GM23338 (cell line): ENCODE data around the gene CHRD. TPM values are rescaled to one million over a fixed set of nuclear protein-coding genes. Genes with fewer than 3 reads are reported as not detected.

Experiments used
- ATAC-seq: fragments of 200-7000 bp; cut with Tn5 transposase; 3 replicates; pipeline ENCODE4 v1.9.1; 2020
- DNase-seq: peaks from one replicate; pipeline ENCODE4 v3.0.0-alpha.2; 2015; ENCODE audit warnings: low spot score
- H2AFZ ChIP-seq: fragments of 200-600 bp; sonication (generic); 2 replicates; pipeline ENCODE4 v1.8.0; 2016; ENCODE audit warnings: antibody characterized with exemption, mild to moderate bottlenecking, moderate library complexity
- H3F3A ChIP-seq: fragments of 200-600 bp; sonication (generic); replicated peaks from 2 replicates; pipeline ENCODE4 v1.8.0; 2017; ENCODE audit warnings: antibody characterized with exemption, mixed run types, low read depth
- H3K27ac ChIP-seq: fragments of 200-600 bp; sonication (generic); 2 replicates; pipeline ENCODE4 v1.6.1; 2016; ENCODE audit warnings: low read depth
- H3K27me3 ChIP-seq: fragments of 200-600 bp; sonication (generic); 2 replicates; pipeline ENCODE4 v1.8.0; 2016; ENCODE audit warnings: mild to moderate bottlenecking, mixed run types, moderate library complexity; ENCODE audit not compliant: insufficient read depth
- H3K36me3 ChIP-seq: fragments of 200-600 bp; sonication (generic); 2 replicates; pipeline ENCODE4 v1.8.0; 2016; ENCODE audit warnings: mild to moderate bottlenecking; ENCODE audit not compliant: insufficient read depth
- H3K4me1 ChIP-seq: fragments of 200-600 bp; sonication (generic); 2 replicates; pipeline ENCODE4 v1.8.0; 2016; ENCODE audit warnings: mild to moderate bottlenecking, moderate library complexity; ENCODE audit not compliant: insufficient read depth
- H3K4me2 ChIP-seq: fragments of 200-600 bp; sonication (generic); 2 replicates; pipeline ENCODE4 v1.7.1; 2017; ENCODE audit warnings: mixed run types
- H3K4me3 ChIP-seq: fragments of 200-600 bp; sonication (generic); 2 replicates; pipeline ENCODE4 v1.6.1; 2016; ENCODE audit warnings: mixed run types
- H3K79me2 ChIP-seq: fragments of 200-600 bp; sonication (generic); replicated peaks from 2 replicates; pipeline ENCODE4 v1.8.0; 2017; ENCODE audit warnings: mild to moderate bottlenecking; ENCODE audit not compliant: insufficient read depth
- H3K9me2 ChIP-seq: fragments of 200-600 bp; sonication (generic); 2 replicates; pipeline ENCODE4 v1.8.0; 2017; ENCODE audit not compliant: insufficient read depth
- H4K20me1 ChIP-seq: fragments of 200-600 bp; sonication (generic); replicated peaks from 2 replicates; pipeline ENCODE4 v1.8.0; 2017; ENCODE audit warnings: mild to moderate bottlenecking; ENCODE audit not compliant: insufficient read depth
- H3K27ac Mint-ChIP-seq: 2 replicates; pipeline ENCODE4 v1.8.0; 2020; ENCODE audit warnings: inconsistent platforms, mild to moderate bottlenecking, moderate library complexity, mixed read lengths
- H3K27me3 Mint-ChIP-seq: 3 replicates; pipeline ENCODE4 v1.8.0; 2022; ENCODE audit warnings: low read depth, mild to moderate bottlenecking, moderate library complexity, mixed read lengths, inconsistent platforms; ENCODE audit not compliant: insufficient read depth, poor library complexity
- H3K36me3 Mint-ChIP-seq: 3 replicates; pipeline ENCODE4 v1.8.0; 2021; ENCODE audit warnings: low read depth, mild to moderate bottlenecking, inconsistent platforms, moderate library complexity, mixed read lengths
- H3K4me1 Mint-ChIP-seq: 3 replicates; pipeline ENCODE4 v1.8.0; 2020; ENCODE audit warnings: mild to moderate bottlenecking, inconsistent platforms, mixed read lengths
- H3K4me3 Mint-ChIP-seq: 3 replicates; pipeline ENCODE4 v1.8.0; 2021; ENCODE audit warnings: moderate library complexity, mild to moderate bottlenecking, inconsistent platforms, mixed read lengths
- H3K9me3 Mint-ChIP-seq: 3 replicates; pipeline ENCODE4 v1.8.0; 2020; ENCODE audit warnings: moderate library complexity, mild to moderate bottlenecking, inconsistent platforms, mixed read lengths
- CREB1 ChIP-seq: fragments of 250-450 bp; sonication (Bioruptor Pico); IDR thresholded peaks from 2 replicates; pipeline ENCODE4 v1.5.0; 2020; ENCODE audit warnings: low read depth, mild to moderate bottlenecking, moderate library complexity
- CTCF ChIP-seq, 2 experiments: fragments of 200-600 bp in 1 of 2; sonication (generic) in 1 of 2; conservative IDR thresholded peaks; 2 replicates each; pipeline versions ENCODE4 v1.5.1 to v1.6.1; 2016 to 2017; ENCODE audit warnings: antibody characterized with exemption in 2 of 2, low read depth in 2 of 2, mild to moderate bottlenecking in 2 of 2, moderate library complexity in 1 of 2
- ETS1 ChIP-seq: IDR thresholded peaks from 2 replicates; pipeline ENCODE4 v1.6.1; 2016; ENCODE audit warnings: antibody characterized with exemption
- EZH2 ChIP-seq: fragments of 200-600 bp; sonication (generic); IDR thresholded peaks from one replicate; pipeline ENCODE4 v1.8.0; 2017; ENCODE audit warnings: antibody characterized with exemption, mild to moderate bottlenecking, low read depth; ENCODE audit not compliant: unreplicated experiment
- EZH2phosphoT487 ChIP-seq: fragments of 200-600 bp; sonication (generic); IDR thresholded peaks from one replicate; pipeline ENCODE4 v1.8.1; 2018; ENCODE audit warnings: antibody characterized with exemption; ENCODE audit not compliant: unreplicated experiment
- JUNB ChIP-seq: IDR thresholded peaks from one replicate; pipeline ENCODE4 v1.6.1; 2016; ENCODE audit warnings: antibody characterized with exemption; ENCODE audit not compliant: unreplicated experiment
- NANOG ChIP-seq: IDR thresholded peaks from 2 replicates; pipeline ENCODE4 v1.6.1; 2016; ENCODE audit warnings: antibody characterized with exemption, borderline replicate concordance
- POLR2AphosphoS5 ChIP-seq: IDR thresholded peaks from 2 replicates; pipeline ENCODE4 v1.6.1; 2016; ENCODE audit warnings: antibody characterized with exemption, low read depth
- REST ChIP-seq: IDR thresholded peaks from one replicate; pipeline ENCODE4 v1.6.1; 2018; ENCODE audit warnings: antibody characterized with exemption; ENCODE audit not compliant: unreplicated experiment
- STAT1 ChIP-seq: IDR thresholded peaks from one replicate; pipeline ENCODE4 v1.6.1; 2016; ENCODE audit warnings: antibody characterized with exemption; ENCODE audit not compliant: unreplicated experiment
- ZNF114 ChIP-seq: fragments of 250-450 bp; sonication (Bioruptor Pico); IDR thresholded peaks from 2 replicates; pipeline ENCODE4 v1.5.0; 2020; ENCODE audit warnings: mild to moderate bottlenecking, moderate library complexity
- ZNF331 ChIP-seq: fragments of 250-450 bp; sonication (Bioruptor Pico); IDR thresholded peaks from 2 replicates; pipeline ENCODE4 v1.5.0; 2020; ENCODE audit warnings: low read depth, mild to moderate bottlenecking, moderate library complexity
- ZNF462 ChIP-seq: fragments of 250-450 bp; sonication (Bioruptor Pico); IDR thresholded peaks from 2 replicates; pipeline ENCODE4 v1.5.0; 2020; ENCODE audit warnings: mild to moderate bottlenecking, moderate library complexity
- polyA plus RNA-seq: library from polyadenylated mRNA; unstranded; fragments of >200 nt; fragmentation: Nextera tagmentation; extraction: Ambion mirVana; gene quantifications from 2 replicates; pipeline ENCODE4 v1.2.1, GENCODE V29; 2016
- total RNA-seq: library from RNA; depleted of rRNA; stranded (reverse); fragments of >200 nt; shearing (Covaris generic); gene quantifications from 2 replicates; pipeline ENCODE4 v1.2.3, GENCODE V29; 2014

The CHRD gene
- total and polyA plus RNA-seq, 2 experiments from 2014 or later = 0.34 to 0.66 TPM

GRCh38 chr3:184355261-184356040 is 24.4 kb upstream of the CHRD start:
- no peaks in the 10 kb centered on the region for H3K9me3 Mint-ChIP-seq

More at GRCh38 chr3:184355261-184356040, 24.4 kb upstream of the CHRD start:
- H3K27ac Mint-ChIP-seq = no peak overlapping the region
- ATAC-seq (no peak), DNase-seq (no peak)
- Histone ChIP-seq H3K79me2 (no peaks in the 10 kb centered on the region), H3K36me3 (0 out of 2 replicates have a peak, but pooled peaks cover 3% of the 10 kb centered on the region), H2AFZ (no peak overlapping the region), H3K9me2 (no peaks in the 10 kb centered on the region), H3K4me3 (no peak overlapping the region), H3K27me3 (peaks cover 6% of the 10 kb centered on the region), H3K4me2 (no peak overlapping the region), H4K20me1 (no peaks in the 10 kb centered on the region), H3F3A (0 out of 2 replicates have a peak, but pooled peaks cover 2% of the 10 kb centered on the region), H3K27ac (no peak overlapping the region), H3K4me1 (peaks cover 12% of the 10 kb centered on the region)
- peaks cover 22% of the 10 kb centered on the region for H3K4me1 Mint-ChIP-seq
- H3K4me3 Mint-ChIP-seq = no peak overlapping the region
- peaks cover 10% of the 10 kb centered on the region for H3K27me3 Mint-ChIP-seq
- no peak for TF ChIP-seq ZNF462 (CRISPR knock-in tag)
- TF ChIP-seq ZNF114 = no peak
- TF ChIP-seq ETS1 = no peak
- no peak for TF ChIP-seq POLR2AphosphoS5
- no peak for TF ChIP-seq EZH2phosphoT487
- TF ChIP-seq CREB1 (CRISPR knock-in tag) = no peak
- TF ChIP-seq EZH2 = no peak
- no peak for TF ChIP-seq STAT1
- TF ChIP-seq CTCF (conservative IDR thresholded peaks at IDR 0.05; ENCODE audit: low read depth in 2 of 2) = no peak
- TF ChIP-seq JUNB = no peak
- no peak for TF ChIP-seq REST
- no peak for TF ChIP-seq NANOG
- no peak for TF ChIP-seq ZNF331 (CRISPR knock-in tag)
- peaks cover 30% of the 10 kb centered on the region for H3K36me3 Mint-ChIP-seq
